HG03135 (cell line): ENCODE data around the gene FBN1.
A peak's percentile ranks its signal among the peaks of the same experiment; 100 is the strongest.

Experiments used
- ATAC-seq: cut with Tn5 transposase; IDR thresholded peaks from one replicate; pipeline ENCODE4 v1.9.1; 2021; ENCODE audit warnings: mild to moderate bottlenecking, moderate library complexity; ENCODE audit not compliant: unreplicated experiment

The FBN1 gene

GRCh38 chr15:48556159-48556897 lies 89.2 kb downstream of the FBN1 start:
- ATAC-seq, result no peak

GRCh38 chr15:48555241-48555881 lies 90.1 kb downstream of the FBN1 start:
- ATAC-seq, result no peak

GRCh38 chr15:48554112-48554511 lies 91.4 kb downstream of the FBN1 start:
- no peak for ATAC-seq

DNA sequence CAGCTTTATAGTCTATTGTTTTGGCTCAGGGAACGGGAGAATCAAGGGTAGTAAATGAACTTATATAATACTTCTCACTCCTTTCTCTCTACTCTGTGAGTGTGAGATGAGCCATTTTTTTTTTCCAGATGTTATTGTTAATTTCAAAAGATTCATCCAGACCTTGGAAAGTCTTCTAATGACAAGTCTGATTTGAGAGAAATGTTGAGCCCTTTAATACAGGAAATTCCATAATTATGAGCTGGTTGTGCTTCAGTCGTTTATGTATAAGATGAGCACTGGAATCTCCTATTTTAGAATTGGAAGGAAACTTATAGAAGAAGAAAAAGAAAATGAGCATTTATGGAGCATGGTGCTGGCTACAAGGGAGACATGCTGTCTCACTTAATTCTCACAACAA lies 92.0 kb downstream of the FBN1 start:
- ATAC-seq, result no peak

- no peak for ATAC-seq
Observed at GRCh38 chr15:48550822-48551525, 94.5 kb downstream of the FBN1 start.

DNA sequence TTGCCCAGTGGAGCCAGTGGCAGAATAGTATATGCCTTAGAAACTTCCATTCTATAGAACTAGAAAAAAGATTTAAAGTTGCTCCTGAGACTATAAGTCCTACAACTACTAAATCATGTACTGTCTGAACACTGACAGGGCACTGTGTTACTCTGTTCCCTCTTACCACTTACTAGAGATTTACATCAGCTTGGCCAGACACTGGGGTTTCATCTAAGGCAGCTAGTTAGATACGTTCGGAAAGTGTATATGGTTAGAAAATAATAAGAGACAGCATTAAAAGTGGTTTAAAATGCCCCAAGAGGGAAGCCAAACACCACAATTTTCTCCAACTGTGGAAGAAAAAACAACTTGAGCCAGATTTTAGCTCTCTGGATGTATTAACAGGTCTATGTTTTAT lies 97.1 kb downstream of the FBN1 start:
- ATAC-seq, result no peak

GRCh38 chr15:48547286-48547685 lies 98.2 kb downstream of the FBN1 start:
- ATAC-seq, result no peak

- ATAC-seq, result no peak
Observed at GRCh38 chr15:48546296-48546695, 99.2 kb downstream of the FBN1 start.

DNA sequence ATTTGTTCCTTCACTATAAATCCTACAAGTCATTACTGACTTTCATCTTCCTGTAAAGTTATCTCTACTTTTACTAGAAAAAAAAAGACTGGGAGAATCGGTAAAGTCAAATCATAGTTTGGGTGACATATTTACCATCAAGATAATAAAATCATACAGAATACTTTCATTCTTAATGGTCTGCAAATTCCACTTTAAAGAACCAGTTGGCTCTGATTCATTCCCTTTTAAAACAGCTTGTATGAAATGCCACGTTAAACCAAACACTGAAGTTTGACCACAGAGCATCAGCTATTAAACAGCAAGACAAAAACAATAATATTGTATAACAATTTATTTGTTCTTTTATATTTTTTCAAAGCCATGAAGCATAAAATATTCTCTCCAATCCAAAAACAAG lies 100.7 kb downstream of the FBN1 start:
- ATAC-seq, result no peak

GRCh38 chr15:48541341-48542278 lies 103.9 kb downstream of the FBN1 start:
- ATAC-seq, result peak; percentile 80

GRCh38 chr15:48540756-48541155 lies 104.8 kb downstream of the FBN1 start:
- ATAC-seq, result no peak

- no peak for ATAC-seq
Observed at GRCh38 chr15:48538941-48539340, 106.6 kb downstream of the FBN1 start.

DNA sequence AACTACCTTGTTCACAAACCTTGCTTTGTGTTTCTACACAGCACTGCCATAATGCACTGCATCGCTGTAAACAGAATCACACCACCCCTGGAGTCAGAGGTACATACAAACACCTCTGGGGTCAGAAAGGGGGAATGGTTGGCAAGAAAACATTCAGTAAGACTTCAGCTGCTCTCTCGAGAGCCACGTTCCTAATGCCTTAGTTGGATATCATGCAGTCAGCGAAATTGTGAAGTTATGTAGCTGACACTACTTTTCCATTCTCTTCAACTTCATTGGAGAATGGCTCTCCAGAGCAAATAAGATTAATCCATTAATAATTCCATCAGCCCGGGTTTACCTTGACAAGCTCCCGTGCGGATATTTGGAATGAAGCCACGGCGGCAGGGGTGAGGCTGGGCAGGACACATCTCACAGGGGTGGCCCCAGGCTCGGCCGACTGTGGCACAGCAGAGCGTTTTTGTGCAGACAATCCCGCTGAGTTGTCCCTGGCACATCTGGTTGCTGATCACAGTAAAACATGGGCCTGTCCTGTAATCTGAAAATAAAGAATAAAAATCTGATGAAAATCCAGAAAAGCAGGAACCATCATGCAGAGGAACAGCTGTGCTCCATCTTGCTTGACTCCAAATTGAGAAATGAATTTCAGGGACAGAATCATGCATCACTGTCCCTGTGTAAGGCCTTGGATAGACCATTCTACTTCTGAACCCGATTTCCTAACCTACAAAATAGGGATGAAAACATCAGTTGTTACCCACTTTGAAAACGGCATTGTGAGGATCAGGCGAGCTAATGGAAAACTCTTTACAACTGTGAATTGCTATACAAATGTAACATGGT lies 108.0 kb downstream of the FBN1 start:
- ATAC-seq, result no peak

DNA sequence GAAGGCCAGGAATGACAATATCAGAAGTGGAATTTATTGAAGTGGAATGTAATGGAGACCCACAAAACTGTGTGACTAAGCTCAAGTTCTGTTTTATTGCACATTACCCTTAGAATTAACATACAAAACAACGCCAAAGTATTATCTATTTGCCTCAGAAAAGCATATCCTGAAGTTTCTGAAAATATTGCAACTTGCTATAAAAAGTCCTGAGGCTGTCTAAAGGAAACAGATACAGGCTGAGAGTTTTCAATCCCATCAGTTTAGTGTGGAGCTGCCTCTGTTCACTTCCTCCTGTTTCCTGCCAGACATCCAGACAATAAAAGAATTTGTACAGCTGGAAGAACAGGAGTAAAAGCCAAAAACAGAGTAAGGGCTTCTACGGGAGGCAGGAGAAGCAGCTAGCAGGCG lies 108.8 kb downstream of the FBN1 start:
- ATAC-seq, result no peak

- ATAC-seq, result no peak
Observed at GRCh38 chr15:48533982-48534381, 111.5 kb downstream of the FBN1 start.

GRCh38 chr15:48532946-48533345 lies 112.6 kb downstream of the FBN1 start:
- ATAC-seq, result no peak

DNA sequence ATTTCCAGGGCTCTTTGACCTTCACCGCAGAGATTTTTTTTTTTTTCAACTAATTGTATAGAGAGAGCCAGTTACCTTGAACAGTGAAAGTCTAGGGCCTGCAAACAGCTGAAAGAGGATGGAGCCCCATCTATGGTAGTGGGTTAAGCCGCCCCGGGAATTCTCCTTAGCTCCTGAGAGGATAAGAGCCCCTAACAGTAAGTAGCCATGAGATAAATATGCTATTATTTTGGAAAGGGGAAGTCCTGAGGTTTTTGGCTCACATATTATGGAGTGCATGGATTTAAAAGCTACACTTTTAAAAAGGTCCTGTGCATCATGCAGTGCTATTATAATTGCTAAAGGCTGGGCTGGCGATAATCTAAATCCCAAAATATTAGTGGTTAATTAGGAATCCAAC lies 115.0 kb downstream of the FBN1 start:
- ATAC-seq, result no peak

DNA sequence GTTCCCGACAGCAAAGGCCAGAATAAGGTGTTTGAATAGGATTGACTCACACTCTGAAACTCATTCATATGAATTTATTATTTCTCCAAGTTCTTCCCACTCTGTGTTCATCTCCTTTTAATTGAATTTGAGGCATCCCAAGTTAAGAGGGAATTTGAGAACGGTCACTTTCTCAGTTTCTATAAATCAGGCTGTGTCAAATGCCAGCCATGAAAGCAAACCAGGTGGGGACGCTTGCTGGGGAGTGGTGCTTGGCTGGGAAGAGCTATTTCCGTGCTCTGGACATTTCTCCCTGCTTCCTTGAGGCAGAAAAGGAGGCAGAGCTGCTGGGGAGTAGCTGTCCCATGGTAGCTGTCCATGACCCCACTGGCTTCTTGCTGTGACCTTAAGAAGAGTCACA lies 116.6 kb downstream of the FBN1 start:
- no peak for ATAC-seq

DNA sequence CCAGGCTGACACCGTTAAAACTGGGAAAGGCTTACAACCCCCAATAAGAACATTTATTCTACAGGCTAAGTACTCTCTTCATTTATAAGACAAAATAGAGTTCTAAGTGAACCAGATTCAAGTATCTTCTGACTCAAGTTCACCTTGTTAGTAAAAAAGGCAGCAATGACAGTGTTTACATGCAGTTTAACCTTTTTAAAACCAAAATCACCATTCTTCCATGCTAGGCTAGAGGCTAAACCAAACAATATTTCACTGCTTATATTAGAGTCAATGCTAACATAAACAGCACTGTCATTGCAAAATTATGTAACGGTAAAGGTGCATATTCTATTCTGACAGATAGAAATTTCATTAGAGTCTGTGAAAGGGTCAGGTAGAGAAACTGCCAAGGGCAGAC lies 118.0 kb downstream of the FBN1 start:
- no peak for ATAC-seq

DNA sequence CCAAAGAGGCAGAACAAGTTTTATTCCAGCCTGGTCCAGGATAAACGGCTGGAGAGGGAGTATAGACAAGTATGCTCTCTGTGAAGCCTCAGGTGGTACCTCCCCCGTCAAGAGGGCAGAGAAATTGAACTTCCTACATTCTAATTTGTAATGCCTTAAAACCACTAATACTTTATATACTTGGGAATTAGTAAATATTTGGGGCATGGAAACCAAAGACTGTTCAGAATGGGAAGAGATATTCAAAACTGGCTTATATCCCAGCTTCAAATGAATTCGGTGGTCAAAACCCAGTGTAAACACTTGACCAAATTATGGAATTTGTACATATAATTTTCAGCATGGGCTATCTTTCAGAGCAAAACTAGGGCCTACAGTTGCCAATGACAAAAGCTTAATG lies 122.6 kb downstream of the FBN1 start:
- ATAC-seq, result no peak
